HepG2 (cell line): ENCODE data around the gene ANKRD60.

ENCODE experiments used
- CTCF ChIP-seq: sonication (generic); formaldehyde crosslinking; IDR thresholded peaks from 2 replicates; pipeline ENCODE4 v1.5.0; 2020; ENCODE audit warnings: mild to moderate bottlenecking, missing genetic modification reagents, moderate library complexity
- EHMT2 ChIP-seq: fragments of 200-600 bp; sonication (generic); IDR thresholded peaks from 2 replicates; pipeline ENCODE4 v1.7.0; 2017; ENCODE audit warnings: antibody characterized with exemption, low read depth, low read length, borderline replicate concordance
- EZH2 ChIP-seq: conservative IDR thresholded peaks from 2 replicates; pipeline ENCODE4 v1.6.1; 2012; ENCODE audit warnings: mild to moderate bottlenecking, low read depth, low read length, moderate library complexity
- HNRNPL ChIP-seq: fragments of 200-400 bp; formaldehyde crosslinking; IDR thresholded peaks from 2 replicates; pipeline ENCODE4 v1.6.1; 2017; ENCODE audit warnings: mild to moderate bottlenecking, low read depth, low read length
- SALL2 ChIP-seq: sonication (generic); formaldehyde crosslinking; IDR thresholded peaks from 2 replicates; pipeline ENCODE4 v1.8.1; 2023; ENCODE audit warnings: mild to moderate bottlenecking, missing genetic modification reagents, inconsistent platforms
- SP2 ChIP-seq: sonication (generic); formaldehyde crosslinking; IDR thresholded peaks from 2 replicates; pipeline ENCODE4 v1.5.1; 2020; ENCODE audit warnings: mild to moderate bottlenecking, missing genetic modification reagents
- TBL1XR1 ChIP-seq: fragments of 150-350 bp; IDR thresholded peaks from 2 replicates; pipeline ENCODE4 v1.6.1; 2014; ENCODE audit warnings: borderline replicate concordance, low read length; ENCODE audit not compliant: partially characterized antibody
- ZNF556 ChIP-seq: sonication (generic); formaldehyde crosslinking; IDR thresholded peaks from 2 replicates; pipeline ENCODE4 v1.4.0; 2020; ENCODE audit warnings: mild to moderate bottlenecking, missing genetic modification reagents, borderline replicate concordance
- ZNF792 ChIP-seq: IDR thresholded peaks from 2 replicates; pipeline ENCODE4 v1.6.1; 2016

- TF ChIP-seq HNRNPL = no peak
- no peak for TF ChIP-seq SP2
- no peak for TF ChIP-seq EHMT2
- no peak for TF ChIP-seq ZNF792
- TF ChIP-seq CTCF (CRISPR knock-in tag) = no peak
- TF ChIP-seq SALL2 (CRISPR knock-in tag) = no peak
- no peak for TF ChIP-seq EZH2
- no peak for TF ChIP-seq TBL1XR1
- TF ChIP-seq ZNF556 = no peak
Observed at GRCh38 chr20:58219342-58219700, 9.1 kb downstream of the ANKRD60 start.
